Testis (tissue), 2 donors: ENCODE results near the gene POU2AF1.

Experiments used
- CTCF ChIP-seq, 3 experiments: fragments of 450-650 bp in 2 of 3; fragments of 200-600 bp in 1 of 3; sonication (generic) in 1 of 3; IDR thresholded peaks; one replicate each; pipeline ENCODE4 v1.5.1; 2016 to 2019; ENCODE audit warnings: antibody characterized with exemption in 3 of 3, mild to moderate bottlenecking in 2 of 3, moderate library complexity in 1 of 3
- POLR2A ChIP-seq: fragments of 450-650 bp; IDR thresholded peaks from one replicate; pipeline ENCODE4 v1.6.1; 2017; ENCODE audit warnings: antibody characterized with exemption, mild to moderate bottlenecking, moderate library complexity

- TF ChIP-seq POLR2A (no peak), CTCF (IDR thresholded peaks at IDR 0.05) (no peak)
Measured at GRCh38 chr11:111410951-111411350, 31.9 kb upstream of the POU2AF1 start.
